Measurements from ENCODE around the gene STOM. TPM values are rescaled to one million over a fixed set of nuclear protein-coding genes. Genes with fewer than 3 reads are reported as not detected.

Gene STOM
- total RNA-seq, 1 experiment from 2014 or later: 33.1 TPM

- Histone ChIP-seq H3K4me3 (ENCODE audit: low read depth, low read length) (no peak overlapping the region), H3K27me3 (replicated peaks; ENCODE audit: control insufficient read depth, insufficient read depth, low read length) (no peaks in the 10 kb centered on the region), H3K4me1 (peaks cover 16% of the 10 kb centered on the region; the same call in 1 of the 2 replicates), H3K9me3 (no peaks in the 10 kb centered on the region), H3K36me3 (ENCODE audit: control insufficient read depth, insufficient read depth, low read length) (peaks cover 3% of the 10 kb centered on the region)
- CTCF ChIA-PET: interaction anchor here (0.7 kb wide), 1 partner anchor 48 kb away, joined by 3 read pairs; no protein-coding TSS in a partner anchor
- H3K27me3 Mint-ChIP-seq (ENCODE audit: insufficient read depth, unreplicated experiment): no peaks in the 10 kb centered on the region
- H3K27ac Mint-ChIP-seq (ENCODE audit: unreplicated experiment): no peak overlapping the region
- H3K9me3 Mint-ChIP-seq (ENCODE audit: unreplicated experiment): no peaks in the 10 kb centered on the region
- DNase-seq: peak; percentile 61 to 72
- peaks cover 47% of the 10 kb centered on the region for H3K36me3 Mint-ChIP-seq (ENCODE audit: insufficient read depth, unreplicated experiment)
- H3K4me3 Mint-ChIP-seq (ENCODE audit: unreplicated experiment): no peak overlapping the region
- POLR2A ChIA-PET: no interaction called here
- intact Hi-C loops (cut with micrococcal nuclease; ENCODE audit: unreplicated experiment): no loop called here
- TF ChIP-seq CTCF (IDR thresholded peaks at IDR 0.05; ENCODE audit: insufficient read depth in 1 of 2, low read depth in 1 of 2, low read length in 1 of 2, severe bottlenecking in 1 of 2, unreplicated experiment in 1 of 2): no peak
- BruUV-seq (replicated peaks): no TSS peak
- peaks cover 11% of the 10 kb centered on the region for H3K4me1 Mint-ChIP-seq (ENCODE audit: low read depth, unreplicated experiment)
Observed at GRCh38 chr9:121326130-121326838, 43.8 kb downstream of the STOM start.

GRCh38 chr9:121325387-121325786 lies 44.7 kb downstream of the STOM start:
- Mint-ChIP-seq H3K4me3 (ENCODE audit: unreplicated experiment) (no peak overlapping the region), H3K4me1 (ENCODE audit: low read depth, unreplicated experiment) (peaks cover 11% of the 10 kb centered on the region), H3K36me3 (ENCODE audit: insufficient read depth, unreplicated experiment) (peaks cover 41% of the 10 kb centered on the region), H3K27me3 (ENCODE audit: insufficient read depth, unreplicated experiment) (no peaks in the 10 kb centered on the region), H3K27ac (ENCODE audit: unreplicated experiment) (peak overlapping the region; percentile 12), H3K9me3 (ENCODE audit: unreplicated experiment) (no peaks in the 10 kb centered on the region)
- POLR2A ChIA-PET: no interaction called here
- Histone ChIP-seq H3K36me3 (ENCODE audit: control insufficient read depth, insufficient read depth, low read length) (peaks cover 10% of the 10 kb centered on the region), H3K4me3 (ENCODE audit: low read depth, low read length) (no peak overlapping the region), H3K4me1 (peaks cover 20% of the 10 kb centered on the region; the same call in 1 of the 2 replicates), H3K27me3 (replicated peaks; ENCODE audit: control insufficient read depth, insufficient read depth, low read length) (no peaks in the 10 kb centered on the region), H3K9me3 (no peaks in the 10 kb centered on the region)
- DNase-seq: no peak
- TF ChIP-seq CTCF (IDR thresholded peaks at IDR 0.05; ENCODE audit: insufficient read depth in 1 of 2, low read depth in 1 of 2, low read length in 1 of 2, severe bottlenecking in 1 of 2, unreplicated experiment in 1 of 2): no peak
- CTCF ChIA-PET: no interaction called here
- intact Hi-C loops (cut with micrococcal nuclease; ENCODE audit: unreplicated experiment): no loop called here
- no TSS peak for BruUV-seq (replicated peaks)

GRCh38 chr9:121324755-121325154 lies 45.3 kb downstream of the STOM start:
- no peaks in the 10 kb centered on the region for H3K27me3 Mint-ChIP-seq (ENCODE audit: insufficient read depth, unreplicated experiment)
- POLR2A ChIA-PET: no interaction called here

More at GRCh38 chr9:121324755-121325154, 45.3 kb downstream of the STOM start:
- H3K4me1 ChIP-seq: peaks cover 20% of the 10 kb centered on the region; the same call in 1 of the 2 replicates
- no TSS peak for BruUV-seq (replicated peaks)
- Mint-ChIP-seq H3K4me3 (ENCODE audit: unreplicated experiment) (no peak overlapping the region), H3K27ac (ENCODE audit: unreplicated experiment) (peak overlapping the region; percentile 12), H3K4me1 (ENCODE audit: low read depth, unreplicated experiment) (peaks cover 11% of the 10 kb centered on the region), H3K9me3 (ENCODE audit: unreplicated experiment) (no peaks in the 10 kb centered on the region), H3K36me3 (ENCODE audit: insufficient read depth, unreplicated experiment) (peaks cover 42% of the 10 kb centered on the region)
- peaks cover 10% of the 10 kb centered on the region for H3K36me3 ChIP-seq (ENCODE audit: control insufficient read depth, insufficient read depth, low read length)
- CTCF ChIA-PET: no interaction called here
- TF ChIP-seq CTCF (IDR thresholded peaks at IDR 0.05; ENCODE audit: insufficient read depth in 1 of 2, low read depth in 1 of 2, low read length in 1 of 2, severe bottlenecking in 1 of 2, unreplicated experiment in 1 of 2): no peak
- DNase-seq: no peak
- intact Hi-C loops (cut with micrococcal nuclease; ENCODE audit: unreplicated experiment): no loop called here
- H3K27me3 ChIP-seq (replicated peaks; ENCODE audit: control insufficient read depth, insufficient read depth, low read length): no peaks in the 10 kb centered on the region
- no peak overlapping the region for H3K4me3 ChIP-seq (ENCODE audit: low read depth, low read length)
- no peaks in the 10 kb centered on the region for H3K9me3 ChIP-seq
